Posterior cingulate gyrus (tissue), 11 donors: ENCODE measurements around the gene ARMC3.
"Not testable (repeated sequence)": the region's sequence is repeated elsewhere in the genome, so short reads cannot be mapped to it uniquely, and the experiment has no call there.

Source experiments
- DNase-seq, 10 donors: peaks; one replicate each; pipeline versions ENCODE4 v3.0.0 to v3.0.0-alpha.2; 2020 to 2021; ENCODE audit warnings: mixed read lengths in 3 of 10
- intact Hi-C: fragments of 100-400 bp; cut with DNase I; formaldehyde crosslinking; loops from one replicate; pipeline ENCODE4 v1.15.1; 2023

Gene ARMC3

GRCh38 chr10:23067337-23067736 is 139.5 kb downstream of the ARMC3 start:
- intact Hi-C loops = loop anchor here (5.0 to 10.0 kb wide), 3 partner anchors 75 to 1573 kb away; no protein-coding TSS in a partner anchor
- no peak for DNase-seq

- peak; percentile 58 to 96 (median 74) for DNase-seq
- intact Hi-C loops = loop anchor here (5.0 to 10.0 kb wide), 3 partner anchors 76 to 1573 kb away; no protein-coding TSS in a partner anchor
Observed at GRCh38 chr10:23067939-23068775, 140.3 kb downstream of the ARMC3 start.

GRCh38 chr10:23069019-23069815 is 141.4 kb downstream of the ARMC3 start:
- DNase-seq = no peak
- intact Hi-C loops = loop anchor here (5.0 to 10.0 kb wide), 3 partner anchors 77 to 1574 kb away; no protein-coding TSS in a partner anchor

GRCh38 chr10:23070092-23070912 is 142.4 kb downstream of the ARMC3 start:
- intact Hi-C loops, DNase-seq: not testable (repeated sequence)

- intact Hi-C loops = no loop called here
- DNase-seq = no peak
Observed at GRCh38 chr10:23070913-23071218, 143.0 kb downstream of the ARMC3 start.

- intact Hi-C loops, DNase-seq: not testable (repeated sequence)
Observed at GRCh38 chr10:23072593-23072992, 144.7 kb downstream of the ARMC3 start.

- intact Hi-C loops = no loop called here
- DNase-seq = no peak
Observed at GRCh38 chr10:23073527-23073926, 145.7 kb downstream of the ARMC3 start.

GRCh38 chr10:23075672-23076071 is 147.8 kb downstream of the ARMC3 start:
- DNase-seq = no peak
- intact Hi-C loops = no loop called here

- no peak for DNase-seq
- intact Hi-C loops = no loop called here
Observed at GRCh38 chr10:23078114-23078513, 150.3 kb downstream of the ARMC3 start.

- no peak for DNase-seq
- intact Hi-C loops = no loop called here
Observed at GRCh38 chr10:23079700-23080099, 151.8 kb downstream of the ARMC3 start.

GRCh38 chr10:23080262-23080661 is 152.4 kb downstream of the ARMC3 start:
- no peak for DNase-seq
- intact Hi-C loops = no loop called here

GRCh38 chr10:23081221-23081750 is 153.4 kb downstream of the ARMC3 start:
- intact Hi-C loops = no loop called here
- no peak for DNase-seq

- intact Hi-C loops = no loop called here
- no peak for DNase-seq
Observed at GRCh38 chr10:23081891-23082290, 154.0 kb downstream of the ARMC3 start.
